Mesendoderm (in vitro differentiated cells): Measurements from ENCODE around the gene TPRG1L.

Experiments used
- DNase-seq: peaks from one replicate; pipeline ENCODE4 v3.0.0; 2013
- H2AK5ac ChIP-seq: 2 replicates; pipeline ENCODE4 v1.6.1; 2013; ENCODE audit warnings: low read length, inconsistent platforms
- H2BK120ac ChIP-seq: 2 replicates; pipeline ENCODE4 v1.6.1; 2013; ENCODE audit warnings: low read depth, mild to moderate bottlenecking, low read length, moderate library complexity, mixed read lengths
- H2BK15ac ChIP-seq: replicated peaks from 2 replicates; pipeline ENCODE4 v1.6.1; 2013; ENCODE audit warnings: low read depth, mild to moderate bottlenecking, moderate library complexity
- H2BK5ac ChIP-seq: 2 replicates; pipeline ENCODE4 v1.6.1; 2013; ENCODE audit warnings: low read length, inconsistent platforms
- H3K18ac ChIP-seq: 2 replicates; pipeline ENCODE4 v1.6.1; 2013; ENCODE audit warnings: mild to moderate bottlenecking, low read length, mixed read lengths
- H3K23ac ChIP-seq: one replicate; pipeline ENCODE4 v1.6.1; 2013; ENCODE audit warnings: low read length
- H3K27ac ChIP-seq: 2 replicates; pipeline ENCODE4 v1.5.1; 2013; ENCODE audit warnings: low read depth, mild to moderate bottlenecking, inconsistent platforms, low read length, moderate library complexity
- H3K27me3 ChIP-seq: 2 replicates; pipeline ENCODE4 v1.6.1; 2013; ENCODE audit warnings: low read length, control low read depth, mild to moderate bottlenecking, inconsistent platforms; ENCODE audit not compliant: insufficient read depth, poor library complexity
- H3K36me3 ChIP-seq: 2 replicates; pipeline ENCODE4 v1.6.1; 2013; ENCODE audit warnings: low read length, inconsistent platforms; ENCODE audit not compliant: control insufficient read depth, insufficient read depth
- H3K4ac ChIP-seq: one replicate; pipeline ENCODE4 v1.6.1; 2013; ENCODE audit warnings: low read depth, mild to moderate bottlenecking, low read length, moderate library complexity
- H3K4me1 ChIP-seq: 2 replicates; pipeline ENCODE4 v1.6.1; 2013; ENCODE audit warnings: low read depth, low read length, inconsistent platforms; ENCODE audit not compliant: control insufficient read depth
- H3K4me2 ChIP-seq: 2 replicates; pipeline ENCODE4 v1.6.1; 2013; ENCODE audit warnings: low read length
- H3K4me3 ChIP-seq: 2 replicates; pipeline ENCODE4 v1.5.1; 2013; ENCODE audit warnings: mild to moderate bottlenecking, low read length
- H3K56ac ChIP-seq: one replicate; pipeline ENCODE4 v1.6.1; 2013; ENCODE audit warnings: low read length
- H3K79me1 ChIP-seq: 2 replicates; pipeline ENCODE4 v1.6.1; 2013; ENCODE audit warnings: low read length, inconsistent platforms
- H3K79me2 ChIP-seq: 2 replicates; pipeline ENCODE4 v1.6.1; 2013; ENCODE audit warnings: mild to moderate bottlenecking, low read length; ENCODE audit not compliant: control insufficient read depth, insufficient read depth
- H3K9ac ChIP-seq: 2 replicates; pipeline ENCODE4 v1.6.1; 2013; ENCODE audit warnings: low read length, inconsistent platforms
- H4K5ac ChIP-seq: one replicate; pipeline ENCODE4 v1.6.1; 2013; ENCODE audit warnings: low read length
- H4K8ac ChIP-seq: one replicate; pipeline ENCODE4 v1.6.1; 2013; ENCODE audit warnings: low read depth, mild to moderate bottlenecking, control low read depth, low read length, moderate library complexity
- WGBS: extraction: QIAGEN DNeasy Blood & Tissue Kit; methylation state at CpG from one replicate; pipeline ENCODE4 v1.1.7; 2013; ENCODE audit warnings: low lambda C conversion rate, missing lambda C conversion rate; ENCODE audit not compliant: insufficient coverage; ENCODE audit errors: extremely low coverage; 5-methylcytosine and 5-hydroxymethylcytosine counted together

Gene TPRG1L

GRCh38 chr1:3642919-3643675 is 18.3 kb downstream of the TPRG1L start:
- no CpG with 5 or more reads among the region's 43 CpGs for WGBS
- Histone ChIP-seq H3K4ac (no peak overlapping the region), H2AK5ac (no peak overlapping the region), H3K56ac (no peak overlapping the region), H3K79me1 (peaks cover 2% of the 10 kb centered on the region), H3K36me3 (no peaks in the 10 kb centered on the region), H2BK15ac (no peak overlapping the region), H2BK120ac (no peak overlapping the region), H3K23ac (no peak overlapping the region), H4K8ac (no peak overlapping the region), H3K27ac (no peak overlapping the region), H3K4me1 (no peaks in the 10 kb centered on the region), H4K5ac (no peak overlapping the region), H3K9ac (no peak overlapping the region), H3K4me3 (no peak overlapping the region), H3K79me2 (no peaks in the 10 kb centered on the region), H2BK5ac (no peak overlapping the region), H3K27me3 (no peaks in the 10 kb centered on the region), H3K18ac (no peak overlapping the region), H3K4me2 (no peak overlapping the region)
- no peak for DNase-seq

GRCh38 chr1:3644273-3644672 is 19.5 kb downstream of the TPRG1L start:
- Histone ChIP-seq H3K4ac (no peak overlapping the region), H3K79me1 (peaks cover 6% of the 10 kb centered on the region), H3K56ac (no peak overlapping the region), H3K9ac (no peak overlapping the region), H3K4me3 (no peak overlapping the region), H2BK120ac (no peak overlapping the region), H2BK15ac (no peak overlapping the region), H3K23ac (no peak overlapping the region), H3K27ac (no peak overlapping the region), H3K36me3 (no peaks in the 10 kb centered on the region), H3K4me2 (no peak overlapping the region), H4K8ac (no peak overlapping the region), H3K4me1 (no peaks in the 10 kb centered on the region), H2BK5ac (no peak overlapping the region), H2AK5ac (no peak overlapping the region), H3K27me3 (no peaks in the 10 kb centered on the region), H4K5ac (no peak overlapping the region), H3K79me2 (no peaks in the 10 kb centered on the region), H3K18ac (no peak overlapping the region)
- WGBS: no CpG with 5 or more reads among the region's 25 CpGs
- no peak for DNase-seq

- Histone ChIP-seq H3K4me3 (no peak overlapping the region), H3K79me1 (peaks cover 6% of the 10 kb centered on the region), H2BK120ac (no peak overlapping the region), H3K4me2 (no peak overlapping the region), H2BK15ac (no peak overlapping the region), H3K27ac (no peak overlapping the region), H2AK5ac (no peak overlapping the region), H3K56ac (no peak overlapping the region), H3K27me3 (no peaks in the 10 kb centered on the region), H3K18ac (no peak overlapping the region), H2BK5ac (no peak overlapping the region), H3K9ac (no peak overlapping the region), H3K4me1 (no peaks in the 10 kb centered on the region), H4K8ac (no peak overlapping the region), H4K5ac (no peak overlapping the region), H3K4ac (no peak overlapping the region), H3K36me3 (no peaks in the 10 kb centered on the region), H3K23ac (no peak overlapping the region), H3K79me2 (no peaks in the 10 kb centered on the region)
- DNase-seq: no peak
- no CpG with 5 or more reads among the region's 43 CpGs for WGBS
Observed at GRCh38 chr1:3645247-3645646, 20.4 kb downstream of the TPRG1L start.

GRCh38 chr1:3645666-3646355 is 21.0 kb downstream of the TPRG1L start:
- Histone ChIP-seq H3K4ac (no peak overlapping the region), H2BK120ac (no peak overlapping the region), H3K56ac (no peak overlapping the region), H3K27ac (no peak overlapping the region), H3K4me3 (no peak overlapping the region), H3K4me1 (no peaks in the 10 kb centered on the region), H2BK15ac (no peak overlapping the region), H3K18ac (no peak overlapping the region), H2AK5ac (no peak overlapping the region), H2BK5ac (no peak overlapping the region), H3K9ac (no peak overlapping the region), H3K27me3 (peaks cover 4% of the 10 kb centered on the region), H4K8ac (no peak overlapping the region), H3K23ac (no peak overlapping the region), H3K79me1 (peaks cover 6% of the 10 kb centered on the region), H3K79me2 (no peaks in the 10 kb centered on the region), H4K5ac (no peak overlapping the region), H3K4me2 (no peak overlapping the region), H3K36me3 (no peaks in the 10 kb centered on the region)
- WGBS: no CpG with 5 or more reads among the region's 27 CpGs
- DNase-seq: no peak

GRCh38 chr1:3646596-3646995 is 21.8 kb downstream of the TPRG1L start:
- Histone ChIP-seq H3K4ac (no peak overlapping the region), H4K5ac (no peak overlapping the region), H3K56ac (no peak overlapping the region), H3K18ac (no peak overlapping the region), H3K27ac (no peak overlapping the region), H3K27me3 (peaks cover 12% of the 10 kb centered on the region), H3K9ac (no peak overlapping the region), H3K4me1 (no peaks in the 10 kb centered on the region), H3K23ac (no peak overlapping the region), H2BK15ac (no peak overlapping the region), H3K36me3 (no peaks in the 10 kb centered on the region), H3K79me2 (no peaks in the 10 kb centered on the region), H4K8ac (no peak overlapping the region), H3K79me1 (peaks cover 4% of the 10 kb centered on the region), H2BK5ac (no peak overlapping the region), H3K4me2 (no peak overlapping the region), H2BK120ac (no peak overlapping the region), H3K4me3 (no peak overlapping the region), H2AK5ac (no peak overlapping the region)
- no CpG with 5 or more reads among the region's 20 CpGs for WGBS
- no peak for DNase-seq
